Smooth muscle cell (in vitro differentiated cells): ENCODE results near the gene MORN3. TPM values are rescaled to one million over a fixed set of nuclear protein-coding genes. Genes with fewer than 3 reads are reported as not detected.
"Not testable (repeated sequence)": the region's sequence is repeated elsewhere in the genome, so short reads cannot be mapped to it uniquely, and the experiment has no call there.

Experiments
- DNase-seq: peaks from one replicate; lab custom pipeline; 2025; ENCODE audit not compliant: unreplicated experiment; lab: John Stamatoyannopoulos, UW
- H2AFZ ChIP-seq: fragments of 200-600 bp; sonication (generic); 2 replicates; pipeline ENCODE4 v1.6.0; 2016; ENCODE audit warnings: antibody characterized with exemption, low read depth, mild to moderate bottlenecking
- H3F3A ChIP-seq: fragments of 200-600 bp; sonication (generic); 2 replicates; pipeline ENCODE4 v1.6.0; 2017; ENCODE audit warnings: antibody characterized with exemption, low read depth
- H3K27ac ChIP-seq: fragments of 200-600 bp; sonication (generic); 2 replicates; pipeline ENCODE4 v1.5.1; 2016; ENCODE audit warnings: low read depth, mild to moderate bottlenecking
- H3K27me3 ChIP-seq: fragments of 200-600 bp; sonication (generic); 2 replicates; pipeline ENCODE4 v1.6.1; 2016; ENCODE audit warnings: low read depth, mild to moderate bottlenecking
- H3K36me3 ChIP-seq: fragments of 200-600 bp; sonication (generic); 2 replicates; pipeline ENCODE4 v1.5.1; 2016; ENCODE audit warnings: low read depth
- H3K4me1 ChIP-seq: fragments of 200-600 bp; sonication (generic); 2 replicates; pipeline ENCODE4 v1.5.1; 2016; ENCODE audit warnings: low read depth
- H3K4me2 ChIP-seq: fragments of 200-600 bp; sonication (generic); 2 replicates; pipeline ENCODE4 v1.6.0; 2016; ENCODE audit warnings: mild to moderate bottlenecking
- H3K4me3 ChIP-seq: fragments of 200-600 bp; sonication (generic); 2 replicates; pipeline ENCODE4 v1.5.1; 2016; ENCODE audit warnings: mild to moderate bottlenecking
- H3K79me2 ChIP-seq: fragments of 200-600 bp; sonication (generic); 2 replicates; pipeline ENCODE4 v1.6.0; 2016; ENCODE audit warnings: low read depth, mild to moderate bottlenecking
- H3K9ac ChIP-seq: fragments of 200-600 bp; sonication (generic); 2 replicates; pipeline ENCODE4 v1.6.0; 2016; ENCODE audit warnings: low read depth
- H3K9me3 ChIP-seq: fragments of 200-600 bp; sonication (generic); replicated peaks from 2 replicates; pipeline ENCODE4 v1.5.1; 2016; ENCODE audit warnings: low read depth
- H4K20me1 ChIP-seq: fragments of 200-600 bp; sonication (generic); 2 replicates; pipeline ENCODE4 v1.6.0; 2016; ENCODE audit warnings: low read depth
- CTCF ChIP-seq: fragments of 200-600 bp; sonication (generic); IDR thresholded peaks from 2 replicates; pipeline ENCODE4 v1.5.1; 2017; ENCODE audit warnings: borderline replicate concordance, mild to moderate bottlenecking, antibody characterized with exemption; ENCODE audit not compliant: insufficient read depth, poor library complexity, severe bottlenecking
- WGBS: methylation state at CpG from one replicate; pipeline ENCODE4 v1.1.7; 2016; ENCODE audit warnings: low lambda C conversion rate; 5-methylcytosine and 5-hydroxymethylcytosine counted together
- polyA plus RNA-seq: library from polyadenylated mRNA; unstranded; fragments of >200 nt; fragmentation: Nextera tagmentation; extraction: Ambion mirVana; gene quantifications from 2 replicates; pipeline ENCODE4 v1.2.1, GENCODE V29; 2016
- total RNA-seq: library from RNA; depleted of rRNA; stranded (reverse); fragments of >200 nt; gene quantifications from 2 replicates; pipeline ENCODE4 v1.2.3, GENCODE V29; 2014

The MORN3 gene
- total and polyA plus RNA-seq, 2 experiments from 2014 or later: 0.18 to 2.0 TPM

DNA sequence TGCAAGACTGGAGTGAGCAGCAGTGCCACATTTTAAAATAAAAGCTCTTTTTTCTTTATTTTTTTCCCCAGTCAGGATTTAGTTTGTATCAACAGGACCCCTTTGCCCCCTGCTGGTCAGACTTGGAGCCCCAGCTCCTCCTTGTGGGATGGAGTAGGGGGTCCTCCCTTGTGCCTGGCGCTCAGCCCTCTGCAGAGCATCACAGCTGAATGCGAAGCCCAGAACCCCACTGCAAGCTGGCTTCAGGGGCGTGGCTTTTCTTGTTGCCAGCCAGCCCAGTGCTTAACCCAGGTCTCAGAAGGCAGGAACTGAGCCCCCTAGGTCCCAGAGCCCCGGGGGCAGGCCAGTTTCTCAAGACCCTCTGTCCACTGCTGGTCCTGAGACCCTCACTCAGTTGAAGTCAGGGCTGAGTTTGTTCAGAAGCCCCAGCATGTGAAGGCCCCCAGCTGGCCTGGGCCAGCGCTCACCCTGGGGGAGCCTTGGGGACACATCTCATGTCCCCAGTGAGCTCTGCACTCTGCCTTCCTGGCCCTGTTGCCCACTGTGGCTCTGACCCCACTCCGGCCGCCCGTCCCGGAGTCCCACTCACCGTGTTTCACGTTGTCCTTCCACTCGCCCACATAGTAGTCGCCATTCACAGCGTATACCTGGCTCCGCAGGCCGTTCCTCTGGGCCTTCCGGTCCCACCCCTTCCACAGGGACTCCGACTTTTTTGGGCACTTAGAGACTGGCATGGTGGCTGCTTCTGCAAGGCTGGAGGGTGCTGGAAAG lies 519 bp downstream of the MORN3 start:
- Histone ChIP-seq H3K27ac (no peak overlapping the region), H2AFZ (no peak overlapping the region), H3K9me3 (no peaks in the 10 kb centered on the region), H3K4me1 (peaks cover 9% of the 10 kb centered on the region), H3K4me2 (no peak overlapping the region), H4K20me1 (no peaks in the 10 kb centered on the region), H3F3A (peaks cover 6% of the 10 kb centered on the region), H3K36me3 (no peaks in the 10 kb centered on the region), H3K27me3 (no peaks in the 10 kb centered on the region), H3K79me2 (no peaks in the 10 kb centered on the region), H3K4me3 (no peak overlapping the region), H3K9ac (no peak overlapping the region)
- TF ChIP-seq CTCF: peak; percentile 63
- 86% methylated on average over 18 of the region's 18 CpGs for WGBS
- DNase-seq: peak; percentile 3

DNA sequence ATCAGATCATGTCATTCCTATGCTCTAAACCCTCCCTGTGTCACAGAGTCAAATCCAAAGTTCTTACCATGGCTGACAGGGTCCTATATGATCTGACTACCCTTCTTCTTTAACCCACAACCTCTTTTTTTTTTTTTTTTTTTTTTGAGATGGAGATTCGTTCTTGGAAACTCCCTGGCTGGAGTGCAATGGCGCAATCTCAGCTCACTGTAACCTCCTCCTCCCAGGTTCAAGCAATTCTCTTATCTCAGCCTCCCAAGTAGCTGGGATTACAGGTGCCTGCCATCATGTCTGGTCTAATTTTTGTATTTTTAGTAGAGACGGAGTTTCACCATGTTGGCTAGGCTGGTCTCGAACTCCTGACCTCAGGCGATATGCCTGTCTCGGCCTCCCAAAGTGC lies 2.6 kb downstream of the MORN3 start:
- not testable (repeated sequence) for H3K9me3 ChIP-seq, H4K20me1 ChIP-seq, H3K36me3 ChIP-seq, H3K27ac ChIP-seq, H3K9ac ChIP-seq, H2AFZ ChIP-seq, H3K4me3 ChIP-seq, H3F3A ChIP-seq, H3K4me2 ChIP-seq, H3K27me3 ChIP-seq, H3K79me2 ChIP-seq, H3K4me1 ChIP-seq, DNase-seq
- WGBS: 91% methylated on average over 6 of the region's 6 CpGs

GRCh38 chr12:121663610-121663929 lies 5.9 kb downstream of the MORN3 start:
- Histone ChIP-seq H3K9ac (no peak overlapping the region), H3F3A (no peaks in the 10 kb centered on the region), H3K9me3 (no peaks in the 10 kb centered on the region), H3K27ac (no peak overlapping the region), H2AFZ (no peak overlapping the region), H3K27me3 (no peaks in the 10 kb centered on the region), H3K4me2 (no peak overlapping the region), H4K20me1 (no peaks in the 10 kb centered on the region), H3K79me2 (no peaks in the 10 kb centered on the region), H3K36me3 (no peaks in the 10 kb centered on the region), H3K4me3 (no peak overlapping the region), H3K4me1 (peaks cover 12% of the 10 kb centered on the region)
- no peak for DNase-seq
- WGBS: 94% methylated on average over 3 of the region's 3 CpGs
- no peak for TF ChIP-seq CTCF

DNA sequence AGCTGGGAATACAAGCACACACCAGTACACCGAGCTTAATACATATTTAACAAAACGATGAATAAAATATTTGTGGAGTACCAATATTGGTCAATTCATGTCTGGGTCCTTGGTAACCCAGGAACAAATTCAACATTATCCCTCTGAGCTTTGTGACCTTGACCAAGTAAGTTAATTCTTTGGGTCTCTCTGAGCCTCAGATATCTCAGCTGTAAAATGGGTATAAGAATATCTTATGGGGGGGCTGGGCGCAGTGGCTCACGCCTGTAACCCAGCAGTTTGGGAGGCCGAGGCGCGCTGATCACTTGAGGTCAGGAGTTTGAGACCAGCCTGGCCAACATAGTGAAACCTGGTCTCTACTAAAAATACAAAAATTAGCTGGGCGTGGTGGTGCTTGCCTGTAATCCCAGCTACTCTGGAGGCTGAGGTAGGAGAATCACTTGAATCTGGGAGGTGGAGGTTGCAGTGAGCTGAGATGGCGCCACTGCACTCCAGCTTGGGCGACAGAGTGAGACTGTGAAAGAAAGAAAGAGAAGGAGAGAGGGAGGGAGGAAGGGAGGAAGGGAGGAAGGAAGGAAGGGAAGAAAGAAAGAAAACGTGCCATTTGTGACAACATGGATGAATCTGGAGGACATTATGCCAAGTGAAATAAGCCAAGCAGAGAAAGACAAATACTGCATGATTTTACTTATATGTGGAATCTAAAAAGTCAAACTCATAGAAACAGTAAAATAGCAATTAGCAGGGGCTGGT lies 7.9 kb downstream of the MORN3 start:
- not testable (repeated sequence) for H4K20me1 ChIP-seq, DNase-seq, H3K4me2 ChIP-seq, H2AFZ ChIP-seq, H3F3A ChIP-seq, H3K27me3 ChIP-seq, H3K9ac ChIP-seq, H3K27ac ChIP-seq, H3K9me3 ChIP-seq, H3K79me2 ChIP-seq, H3K4me3 ChIP-seq, H3K36me3 ChIP-seq
- peaks cover 14% of the 10 kb centered on the region for H3K4me1 ChIP-seq
- 94% methylated on average over 11 of the region's 11 CpGs for WGBS
